Ectodermal cell (in vitro differentiated cells): ENCODE measurements around the gene SLC35E3.

Experiments
- H3K27ac ChIP-seq: 2 replicates; pipeline ENCODE4 v1.7.0; 2013; ENCODE audit warnings: mild to moderate bottlenecking, low read depth, low read length; ENCODE audit not compliant: insufficient read depth, poor library complexity, severe bottlenecking
- H3K27me3 ChIP-seq: 2 replicates; pipeline ENCODE4 v1.7.0; 2013; ENCODE audit warnings: mild to moderate bottlenecking, low read length; ENCODE audit not compliant: insufficient read depth, control insufficient read depth, poor library complexity, severe bottlenecking
- H3K36me3 ChIP-seq: one replicate; pipeline ENCODE4 v1.7.0; 2013; ENCODE audit warnings: low read length; ENCODE audit not compliant: control insufficient read depth, insufficient read depth
- H3K4me1 ChIP-seq: one replicate; pipeline ENCODE4 v1.7.0; 2013; ENCODE audit warnings: low read length; ENCODE audit not compliant: control insufficient read depth, insufficient read depth
- H3K4me3 ChIP-seq: 2 replicates; pipeline ENCODE4 v1.7.0; 2013; ENCODE audit warnings: low read depth, low read length, control low read depth; ENCODE audit not compliant: insufficient read depth
- H3K9me3 ChIP-seq: 2 replicates; pipeline ENCODE4 v1.7.0; 2013; ENCODE audit warnings: mild to moderate bottlenecking, low read length, moderate library complexity; ENCODE audit not compliant: control insufficient read depth
- WGBS, 2 experiments: methylation state at CpG; one replicate each; pipeline ENCODE4 v1.1.7; 2013; ENCODE audit warnings: missing lambda C conversion rate in 2 of 2; 5-methylcytosine and 5-hydroxymethylcytosine counted together

Gene SLC35E3

DNA sequence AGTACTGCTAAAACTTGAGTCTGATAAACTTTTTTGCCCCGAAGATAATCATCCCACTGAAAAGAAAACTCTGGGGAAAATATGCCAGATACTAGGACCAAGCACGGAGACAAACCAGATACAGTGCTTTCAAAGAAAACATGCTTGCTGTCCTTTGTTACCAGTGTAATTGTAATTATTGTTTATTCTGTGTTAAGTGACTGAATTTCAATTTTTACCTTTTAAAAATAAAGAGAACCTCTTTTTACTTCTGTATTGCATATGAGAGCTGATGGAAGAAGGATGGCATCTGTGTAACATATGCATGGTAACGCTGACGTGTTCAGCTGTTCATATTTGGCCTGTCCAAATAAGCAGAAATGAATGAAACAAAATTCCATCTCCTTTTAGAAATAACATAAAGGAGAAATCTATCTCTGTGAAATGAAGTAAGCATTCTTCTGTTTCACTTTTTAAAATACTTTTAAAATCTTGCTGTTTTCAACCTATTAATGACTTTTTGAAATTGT lies 22.5 kb downstream of the SLC35E3 start:
- H3K27me3 ChIP-seq, result no peaks in the 10 kb centered on the region
- no peaks in the 10 kb centered on the region for H3K4me1 ChIP-seq
- H3K36me3 ChIP-seq, result no peaks in the 10 kb centered on the region
- no peak overlapping the region for H3K27ac ChIP-seq
- H3K4me3 ChIP-seq, result no peak overlapping the region
- no peaks in the 10 kb centered on the region for H3K9me3 ChIP-seq
- 94 to 97% methylated on average over 2 to 4 of the region's 4 CpGs for WGBS, 2 experiments

DNA sequence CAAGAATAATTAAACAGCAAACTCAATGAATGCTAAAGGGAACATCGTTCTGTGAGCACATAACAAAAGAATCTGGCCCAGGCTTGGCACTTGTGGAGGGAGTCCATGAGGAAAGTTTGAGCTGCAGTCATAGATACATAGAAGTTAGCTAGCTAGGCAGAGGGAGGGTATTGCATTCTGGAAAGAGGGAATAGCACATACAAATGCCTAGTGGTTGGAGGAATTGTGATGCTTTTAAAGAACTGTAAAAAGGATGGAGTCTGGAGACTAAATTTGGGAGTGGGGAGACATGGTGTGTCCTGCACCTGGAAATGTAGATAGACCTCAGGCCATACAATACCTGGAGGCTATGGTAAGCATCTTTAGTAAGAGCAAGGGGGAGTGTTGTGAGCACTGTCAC lies 24.0 kb downstream of the SLC35E3 start:
- Histone ChIP-seq H3K4me3 (no peak overlapping the region), H3K27ac (no peak overlapping the region), H3K9me3 (no peaks in the 10 kb centered on the region), H3K36me3 (no peaks in the 10 kb centered on the region), H3K4me1 (no peaks in the 10 kb centered on the region), H3K27me3 (no peaks in the 10 kb centered on the region)
- 88 to 94% methylated on average over 1 of the region's 1 CpG for WGBS, 2 experiments

GRCh38 chr12:68771223-68771925 lies 25.4 kb downstream of the SLC35E3 start:
- Histone ChIP-seq H3K27me3 (no peaks in the 10 kb centered on the region), H3K27ac (no peak overlapping the region), H3K36me3 (no peaks in the 10 kb centered on the region), H3K9me3 (no peaks in the 10 kb centered on the region), H3K4me3 (no peak overlapping the region), H3K4me1 (no peaks in the 10 kb centered on the region)
- 94 to 96% methylated on average over 5 of the region's 5 CpGs for WGBS, 2 experiments

- 91 to 95% methylated on average over 8 of the region's 8 CpGs for WGBS, 2 experiments
- H3K4me1 ChIP-seq, result no peaks in the 10 kb centered on the region
Observed at GRCh38 chr12:68772714-68773113, 26.7 kb downstream of the SLC35E3 start.

GRCh38 chr12:68773582-68773981 lies 27.6 kb downstream of the SLC35E3 start:
- no peaks in the 10 kb centered on the region for H3K27me3 ChIP-seq
- no peaks in the 10 kb centered on the region for H3K9me3 ChIP-seq
- H3K4me1 ChIP-seq, result no peaks in the 10 kb centered on the region
- H3K27ac ChIP-seq, result no peak overlapping the region
- H3K36me3 ChIP-seq, result no peaks in the 10 kb centered on the region
- no peak overlapping the region for H3K4me3 ChIP-seq
- 90 to 92% methylated on average over 5 of the region's 5 CpGs for WGBS, 2 experiments

More at GRCh38 chr12:68772714-68773113, 26.7 kb downstream of the SLC35E3 start:
- no peaks in the 10 kb centered on the region for H3K36me3 ChIP-seq
- H3K9me3 ChIP-seq, result no peaks in the 10 kb centered on the region
- no peak overlapping the region for H3K27ac ChIP-seq
- H3K27me3 ChIP-seq, result no peaks in the 10 kb centered on the region
- no peak overlapping the region for H3K4me3 ChIP-seq

- no peaks in the 10 kb centered on the region for H3K36me3 ChIP-seq
- no peak overlapping the region for H3K4me3 ChIP-seq
- no peaks in the 10 kb centered on the region for H3K27me3 ChIP-seq
- WGBS, 2 experiments, result 91 to 95% methylated on average over 7 of the region's 7 CpGs
- H3K9me3 ChIP-seq, result no peaks in the 10 kb centered on the region
- H3K4me1 ChIP-seq, result no peaks in the 10 kb centered on the region
- no peak overlapping the region for H3K27ac ChIP-seq
Observed at GRCh38 chr12:68775121-68775630, 29.2 kb downstream of the SLC35E3 start.

GRCh38 chr12:68776976-68777610 lies 31.1 kb downstream of the SLC35E3 start:
- H3K4me3 ChIP-seq, result no peak overlapping the region
- H3K9me3 ChIP-seq, result no peaks in the 10 kb centered on the region
- no peaks in the 10 kb centered on the region for H3K27me3 ChIP-seq
- H3K36me3 ChIP-seq, result no peaks in the 10 kb centered on the region
- no peak overlapping the region for H3K27ac ChIP-seq
- WGBS, 2 experiments, result 92 to 98% methylated on average over 5 of the region's 5 CpGs
- H3K4me1 ChIP-seq, result no peaks in the 10 kb centered on the region

GRCh38 chr12:68779280-68779679 lies 33.3 kb downstream of the SLC35E3 start:
- H3K9me3 ChIP-seq, result no peaks in the 10 kb centered on the region
- no peak overlapping the region for H3K27ac ChIP-seq
- H3K4me3 ChIP-seq, result no peak overlapping the region
- H3K36me3 ChIP-seq, result no peaks in the 10 kb centered on the region
- H3K4me1 ChIP-seq, result no peaks in the 10 kb centered on the region
- H3K27me3 ChIP-seq, result no peaks in the 10 kb centered on the region

DNA sequence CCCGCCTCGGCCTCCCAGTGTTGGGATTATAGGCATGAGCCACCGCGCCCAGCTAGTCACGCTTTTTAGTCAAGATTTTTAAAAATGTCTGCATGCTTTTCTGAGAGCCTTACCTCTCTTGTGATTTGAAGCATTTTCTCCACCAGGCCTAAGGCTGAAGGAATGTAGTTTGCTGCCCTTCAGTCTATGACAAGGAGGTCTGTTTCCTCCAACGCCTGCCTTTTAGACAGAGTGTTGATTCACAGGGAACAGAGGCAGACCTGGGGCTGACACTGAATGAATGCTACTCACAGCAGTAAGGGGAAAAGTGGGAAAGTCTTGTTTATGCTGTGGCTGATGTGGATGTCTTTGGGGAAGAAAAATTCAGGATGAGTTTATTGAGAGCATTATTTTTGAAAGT lies 34.8 kb downstream of the SLC35E3 start:
- Histone ChIP-seq H3K27me3 (no peaks in the 10 kb centered on the region), H3K9me3 (no peaks in the 10 kb centered on the region), H3K27ac (no peak overlapping the region), H3K4me3 (no peak overlapping the region), H3K4me1 (no peaks in the 10 kb centered on the region), H3K36me3 (no peaks in the 10 kb centered on the region)
- WGBS, 2 experiments, result 89 to 92% methylated on average over 6 of the region's 6 CpGs

DNA sequence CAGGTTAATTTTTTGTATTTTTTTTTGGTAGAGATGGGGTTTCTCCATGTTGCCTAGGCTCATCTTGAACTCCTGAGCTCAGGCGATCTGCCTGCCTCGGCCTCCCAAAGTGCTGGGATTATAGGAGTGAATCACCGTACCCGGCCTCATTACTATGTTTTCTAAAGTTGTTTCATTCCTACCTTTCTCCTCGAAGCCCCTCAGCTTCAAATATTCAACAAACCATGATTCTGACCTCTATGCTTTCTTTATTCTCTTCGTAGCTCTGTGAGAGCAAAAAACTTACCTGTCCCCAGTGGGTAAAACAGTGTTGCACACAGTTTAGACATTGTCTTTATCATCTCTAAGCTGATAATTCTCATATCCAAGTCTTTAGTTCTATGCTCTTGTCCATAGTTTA lies 35.8 kb downstream of the SLC35E3 start:
- no peaks in the 10 kb centered on the region for H3K4me1 ChIP-seq
- H3K4me3 ChIP-seq, result no peak overlapping the region
- no peaks in the 10 kb centered on the region for H3K36me3 ChIP-seq
- no peaks in the 10 kb centered on the region for H3K9me3 ChIP-seq
- H3K27me3 ChIP-seq, result no peaks in the 10 kb centered on the region
- H3K27ac ChIP-seq, result no peak overlapping the region
- WGBS, 2 experiments, result 91 to 94% methylated on average over 6 of the region's 6 CpGs
